Activated CD4-positive, alpha-beta T cell treated with anti-CD3 and anti-CD28 coated beads for 4 hours (primary cell): ENCODE results near the gene NRAP.
A peak's percentile ranks its signal among the peaks of the same experiment; 100 is the strongest.

ENCODE experiments used
- DNase-seq, 2 donors: peaks; one replicate each; pipeline ENCODE4 v3.0.0-alpha.2; 2020

Gene NRAP, protein sequence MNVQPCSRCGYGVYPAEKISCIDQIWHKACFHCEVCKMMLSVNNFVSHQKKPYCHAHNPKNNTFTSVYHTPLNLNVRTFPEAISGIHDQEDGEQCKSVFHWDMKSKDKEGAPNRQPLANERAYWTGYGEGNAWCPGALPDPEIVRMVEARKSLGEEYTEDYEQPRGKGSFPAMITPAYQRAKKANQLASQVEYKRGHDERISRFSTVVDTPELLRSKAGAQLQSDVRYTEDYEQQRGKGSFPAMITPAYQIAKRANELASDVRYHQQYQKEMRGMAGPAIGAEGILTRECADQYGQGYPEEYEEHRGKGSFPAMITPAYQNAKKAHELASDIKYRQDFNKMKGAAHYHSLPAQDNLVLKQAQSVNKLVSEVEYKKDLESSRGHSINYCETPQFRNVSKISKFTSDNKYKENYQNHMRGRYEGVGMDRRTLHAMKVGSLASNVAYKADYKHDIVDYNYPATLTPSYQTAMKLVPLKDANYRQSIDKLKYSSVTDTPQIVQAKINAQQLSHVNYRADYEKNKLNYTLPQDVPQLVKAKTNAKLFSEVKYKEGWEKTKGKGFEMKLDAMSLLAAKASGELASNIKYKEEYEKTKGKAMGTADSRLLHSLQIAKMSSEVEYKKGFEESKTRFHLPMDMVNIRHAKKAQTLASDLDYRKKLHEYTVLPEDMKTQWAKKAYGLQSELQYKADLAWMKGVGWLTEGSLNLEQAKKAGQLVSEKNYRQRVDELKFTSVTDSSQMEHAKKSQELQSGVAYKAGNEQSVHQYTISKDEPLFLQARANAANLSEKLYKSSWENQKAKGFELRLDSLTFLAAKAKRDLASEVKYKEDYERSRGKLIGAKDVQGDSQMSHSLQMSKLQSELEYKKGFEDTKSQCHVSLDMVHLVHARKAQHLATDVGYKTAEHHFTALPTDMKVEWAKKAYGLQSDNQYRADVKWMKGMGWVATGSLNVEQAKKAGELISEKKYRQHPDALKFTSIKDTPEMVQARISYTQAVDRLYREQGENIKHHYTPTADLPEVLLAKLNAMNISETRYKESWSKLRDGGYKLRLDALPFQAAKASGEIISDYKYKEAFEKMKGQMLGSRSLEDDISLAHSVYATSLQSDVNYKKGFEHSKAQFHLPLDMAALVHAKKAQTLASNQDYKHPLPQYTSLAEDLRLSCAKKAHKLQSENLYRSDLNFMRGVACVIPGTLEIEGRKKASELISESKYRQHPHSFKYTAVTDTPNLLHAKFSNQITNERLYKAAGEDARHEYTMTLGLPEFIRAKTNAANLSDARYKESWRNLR (N-terminal part only)

DNA sequence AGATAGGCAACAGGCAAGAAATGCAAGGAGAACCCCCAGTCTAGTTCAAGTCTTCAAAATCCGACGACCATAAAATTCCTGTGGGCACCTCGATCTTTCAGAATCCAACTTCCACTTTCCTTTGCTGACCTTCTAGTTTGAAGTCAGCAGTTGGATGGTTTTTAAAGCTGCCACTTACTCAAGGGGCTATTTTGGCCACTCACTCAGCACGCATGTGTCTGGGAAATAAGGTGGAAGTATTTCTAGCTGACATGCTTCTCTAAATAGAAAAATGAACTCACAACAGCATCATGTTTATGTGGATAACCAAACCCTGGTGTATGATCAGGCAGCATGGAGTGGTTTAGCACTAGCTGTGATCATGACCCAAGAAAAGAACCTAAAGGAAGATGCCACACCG, at the start of gene NRAP:
Gene NRAP, minus strand, starts transcription at position 134 of the 400 bp plus-strand sequence. CDS start 159 bp downstream, outside the sequence.
- no peak for DNase-seq

DNA sequence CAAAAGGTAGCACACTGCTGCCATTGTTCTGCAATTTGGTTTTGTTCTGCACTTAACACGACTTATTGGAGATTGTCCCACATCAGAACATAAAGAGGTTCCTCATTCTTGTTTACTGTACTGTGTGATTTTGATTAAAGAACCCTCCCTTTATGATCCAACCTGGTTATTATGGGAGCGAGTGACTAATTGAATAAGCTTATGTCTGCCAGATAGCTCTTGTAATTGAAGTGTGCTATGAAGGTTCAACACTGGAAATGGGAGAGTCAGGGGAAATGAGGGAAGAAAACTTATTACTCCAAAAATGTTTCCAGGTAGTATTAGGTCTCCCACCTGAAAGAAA, 49.8 kb upstream of the NRAP start:
- DNase-seq: no peak

DNA sequence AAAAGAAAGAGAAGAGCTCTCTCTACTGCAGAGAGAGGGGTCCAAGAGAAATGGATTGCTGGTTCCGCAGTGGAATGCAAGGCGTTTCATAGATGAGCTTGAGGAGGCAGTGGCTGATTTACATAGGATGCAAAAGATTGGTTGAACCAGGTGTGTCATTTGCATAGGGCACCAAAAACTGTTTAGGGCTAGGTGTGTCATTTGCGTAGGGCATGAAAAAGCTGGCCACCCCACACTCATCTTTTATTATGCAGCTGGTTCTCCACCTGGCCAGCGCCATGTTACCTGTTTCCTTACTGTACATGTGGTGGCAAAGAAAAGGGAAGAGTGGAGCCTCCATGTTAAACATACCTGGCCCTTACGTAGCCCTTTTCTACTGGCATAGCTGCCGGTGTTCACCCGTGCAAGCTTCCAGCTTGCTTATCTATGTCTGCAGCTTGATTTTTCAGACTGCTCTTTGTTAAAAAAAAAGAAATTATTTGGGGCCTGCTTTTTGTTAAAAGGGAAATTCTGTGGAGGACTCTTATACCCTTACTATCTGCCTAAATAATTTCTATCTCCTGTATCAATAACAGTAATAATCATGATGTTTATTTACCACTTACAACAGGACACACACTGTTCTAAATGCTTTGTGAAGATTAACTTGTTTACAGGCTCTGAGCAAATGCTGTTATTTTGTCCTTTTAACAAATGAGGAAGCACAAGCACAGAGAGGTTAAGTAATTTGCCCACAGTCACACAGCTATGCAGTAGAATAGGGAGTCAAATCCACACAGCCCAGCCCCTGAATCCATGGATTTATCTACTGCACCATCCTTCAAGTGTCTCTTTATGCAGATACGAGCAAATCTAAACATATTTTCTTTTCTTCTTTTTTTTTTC, 49.2 kb upstream of the NRAP start:
- DNase-seq: no peak

DNA sequence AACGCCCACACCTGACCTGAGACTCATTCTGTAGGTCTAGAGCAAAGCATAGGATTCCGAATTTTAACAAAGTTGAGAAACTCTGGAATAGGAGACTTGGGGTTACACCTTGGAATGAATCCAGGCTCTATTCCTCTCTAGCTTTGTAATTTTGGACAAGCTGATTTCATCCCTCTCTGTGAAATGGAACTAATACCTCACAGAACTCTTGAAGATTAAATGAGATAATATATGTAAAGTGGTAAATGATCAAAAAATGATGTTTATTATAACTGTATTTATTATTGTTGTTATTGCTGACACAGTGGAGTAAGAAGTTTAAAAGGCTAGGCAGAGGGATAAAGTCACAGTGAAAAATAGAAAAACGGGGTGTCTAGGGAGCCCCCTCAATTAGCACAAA, 48.2 kb upstream of the NRAP start:
- no peak for DNase-seq

DNA sequence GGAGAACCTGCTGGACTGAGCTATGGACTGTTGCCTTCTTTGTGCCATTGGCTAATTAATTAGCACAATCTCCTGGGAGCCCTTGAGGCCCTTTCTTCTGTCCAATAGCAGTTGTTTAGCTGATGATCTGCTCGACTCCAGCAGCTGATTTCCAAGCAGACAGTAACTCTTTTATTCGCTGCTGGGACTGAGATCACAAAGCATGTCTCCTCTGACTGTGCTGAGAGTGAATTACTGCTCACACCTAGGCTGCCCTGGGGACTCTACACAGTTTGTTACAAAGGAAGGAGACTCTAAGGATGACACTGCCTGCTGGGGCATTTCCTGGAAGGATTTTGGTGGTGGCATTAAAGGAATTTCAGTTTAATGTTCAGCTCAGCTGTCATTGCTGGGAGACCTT, 47.3 kb upstream of the NRAP start:
- DNase-seq: no peak

DNA sequence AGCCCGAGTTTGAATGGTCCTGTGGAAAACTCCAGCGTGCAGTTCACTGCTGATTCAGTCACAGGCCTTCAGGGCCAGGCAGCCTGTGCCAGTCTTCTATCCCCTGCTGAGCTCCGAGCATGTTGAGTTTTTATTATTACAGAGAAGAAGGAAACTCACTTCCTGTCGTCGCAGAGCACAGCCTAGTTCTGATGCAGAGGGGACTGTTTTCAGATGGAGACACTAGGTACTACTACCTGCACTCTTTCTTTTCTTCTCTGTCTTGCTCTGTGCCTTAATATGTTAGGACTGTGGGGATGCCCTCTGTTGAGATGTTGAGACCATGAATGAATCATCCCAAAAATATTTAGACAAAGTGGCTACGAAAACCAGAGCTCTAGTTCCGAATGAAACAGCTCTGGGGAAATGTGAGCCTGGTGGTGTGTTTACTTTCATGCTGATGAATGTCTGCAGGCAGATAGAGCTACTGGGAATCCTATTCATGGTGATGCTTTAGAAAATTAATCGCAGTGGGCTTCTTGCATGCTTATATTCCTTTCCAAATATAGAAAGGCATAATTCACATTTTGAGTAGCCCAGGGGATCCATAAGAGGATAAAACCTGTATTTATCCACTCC, 45.5 kb upstream of the NRAP start:
- no peak for DNase-seq

DNA sequence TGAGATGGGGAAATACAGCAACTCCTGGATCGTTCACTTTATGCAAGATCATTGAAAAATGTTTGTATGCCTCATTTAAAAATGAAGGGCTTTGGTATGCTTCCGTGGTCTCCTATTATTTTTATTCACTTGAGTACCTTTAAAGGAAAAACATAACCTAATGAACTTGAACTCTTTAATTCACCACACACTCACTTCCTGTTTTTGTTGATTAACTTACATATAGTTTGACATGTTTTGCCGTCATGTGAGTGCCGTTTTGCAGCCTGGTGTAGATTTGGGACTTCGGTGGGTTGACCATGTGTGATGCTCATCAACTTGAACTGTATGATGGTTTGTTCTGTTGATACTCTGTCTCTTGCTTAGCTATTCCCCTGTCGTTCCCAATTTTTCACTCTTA, 44.8 kb upstream of the NRAP start:
- DNase-seq: no peak

DNA sequence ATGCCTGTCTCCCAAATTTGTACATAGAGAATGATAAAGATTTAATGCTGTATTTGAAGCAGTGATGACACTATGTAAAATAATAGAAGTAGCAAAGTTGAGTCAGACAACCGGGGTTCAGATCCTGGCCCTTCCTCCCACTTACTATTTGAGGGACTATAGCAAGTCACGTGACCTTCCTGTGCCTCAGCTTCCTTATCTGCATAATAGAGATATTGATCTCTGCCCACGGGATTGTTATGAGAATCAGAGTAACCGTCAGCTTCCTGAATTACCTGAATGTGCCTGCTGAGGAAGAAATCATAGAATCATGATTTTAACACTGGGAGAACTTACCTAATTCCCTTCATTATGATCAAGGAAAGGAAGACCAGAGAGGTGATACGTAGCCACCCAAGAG, 42.8 kb upstream of the NRAP start:
- DNase-seq: no peak

DNA sequence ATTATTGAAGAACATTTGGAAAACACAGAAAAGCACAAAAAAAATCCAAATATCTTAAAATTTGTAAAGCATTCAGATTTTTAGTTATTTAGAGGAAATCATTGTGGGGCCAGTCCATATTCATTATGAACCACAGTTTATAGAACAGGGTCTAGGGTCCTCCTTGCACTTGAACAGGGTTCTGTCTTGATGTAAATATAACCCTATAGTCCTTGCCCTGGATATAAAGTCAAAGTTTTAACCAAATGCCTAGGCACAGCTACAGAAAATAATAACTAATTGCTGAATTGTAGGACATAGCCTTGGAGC, 41.5 kb upstream of the NRAP start:
- no peak for DNase-seq

DNA sequence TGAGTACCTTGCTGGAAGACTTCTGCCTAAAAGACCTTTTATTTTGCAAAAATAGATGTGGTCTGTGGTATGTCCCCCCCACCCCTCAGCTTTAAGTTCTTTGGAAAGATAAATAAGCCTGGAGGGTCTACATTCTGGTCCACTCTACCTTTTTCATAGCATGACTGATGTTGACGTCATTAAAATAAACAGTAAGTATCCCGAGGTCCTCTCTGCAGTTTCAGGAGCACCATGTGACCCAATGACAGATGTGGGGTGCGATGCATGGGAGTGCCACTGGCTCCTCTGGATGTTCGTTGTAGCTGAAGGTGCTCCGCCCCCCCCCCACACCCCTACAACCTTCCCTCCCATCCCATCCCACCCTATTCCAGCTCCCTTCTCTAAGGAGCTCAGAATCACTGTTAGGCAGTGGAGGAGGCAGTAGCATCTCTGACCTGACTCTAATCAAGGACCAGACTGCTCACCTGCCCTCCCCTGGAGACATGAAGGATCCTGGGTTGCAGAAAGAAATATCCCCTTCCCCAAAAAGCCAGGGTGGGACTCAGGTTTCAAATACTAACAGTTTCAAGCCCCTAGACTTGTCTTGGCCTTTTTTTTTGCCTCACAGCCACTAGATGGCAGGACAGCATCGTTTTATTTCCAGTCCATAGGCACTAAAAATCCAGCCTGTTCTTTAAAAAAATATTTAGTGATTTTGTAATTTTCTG, 40.9 kb upstream of the NRAP start:
- peak in 1 of 2 donors; percentile 15 for DNase-seq

DNA sequence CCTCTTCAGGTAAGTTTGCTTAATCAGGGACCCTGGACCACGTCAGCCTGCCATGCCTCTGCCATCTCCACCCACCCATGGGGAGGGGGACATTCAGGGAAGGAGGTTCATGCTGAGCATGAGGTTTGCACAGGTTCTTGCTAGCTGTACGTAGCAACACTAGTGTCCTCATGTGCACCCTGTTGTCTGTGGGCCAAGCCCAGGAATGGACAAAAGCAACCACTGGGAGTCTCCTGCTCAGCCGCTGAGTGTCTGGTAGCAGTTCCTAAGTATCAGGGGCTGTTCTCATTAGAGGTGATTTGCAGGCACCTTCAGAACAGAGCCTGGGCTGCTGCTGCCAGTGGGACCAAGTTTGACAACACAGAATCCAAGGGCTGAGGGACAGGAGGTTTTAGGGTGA, 33.8 kb upstream of the NRAP start:
- no peak for DNase-seq

DNA sequence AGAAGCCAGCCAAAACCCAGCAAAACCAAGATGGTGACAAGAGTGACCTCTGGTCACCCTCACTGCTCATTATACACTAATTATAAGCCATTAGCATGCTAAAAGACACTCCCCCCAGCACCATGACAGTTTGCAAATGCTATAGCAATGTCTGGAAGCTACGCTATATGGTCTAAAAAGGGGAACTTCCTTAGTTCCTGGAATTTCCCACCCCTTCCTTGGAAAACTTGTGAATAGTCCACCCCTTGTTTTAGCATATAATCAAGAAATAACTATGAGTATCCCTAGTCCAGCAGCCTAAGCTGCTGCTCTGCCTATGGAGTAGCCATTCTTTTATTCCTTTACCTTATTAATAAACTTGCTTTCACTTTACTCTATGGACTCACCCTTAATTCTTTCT, 31.9 kb upstream of the NRAP start:
- no peak for DNase-seq

DNA sequence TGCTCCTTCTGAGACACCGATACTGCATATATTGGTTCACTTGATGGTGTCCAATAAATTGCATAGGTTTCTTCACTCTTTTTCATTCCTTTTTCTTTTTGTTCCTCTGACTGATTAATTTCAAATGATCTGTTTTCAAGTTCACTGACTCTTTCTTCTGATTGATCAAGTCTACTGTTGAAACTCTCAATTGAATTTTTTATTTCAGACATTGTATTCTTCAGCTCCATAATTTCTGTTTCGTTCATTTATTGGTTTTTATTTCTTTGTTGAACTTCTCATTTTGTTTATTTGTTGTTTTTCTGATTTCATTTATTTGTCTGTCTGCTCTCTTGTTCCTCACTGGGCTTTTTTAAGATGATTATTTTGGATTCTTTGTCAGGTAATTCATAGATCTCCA, 29.5 kb upstream of the NRAP start:
- no peak for DNase-seq

DNA sequence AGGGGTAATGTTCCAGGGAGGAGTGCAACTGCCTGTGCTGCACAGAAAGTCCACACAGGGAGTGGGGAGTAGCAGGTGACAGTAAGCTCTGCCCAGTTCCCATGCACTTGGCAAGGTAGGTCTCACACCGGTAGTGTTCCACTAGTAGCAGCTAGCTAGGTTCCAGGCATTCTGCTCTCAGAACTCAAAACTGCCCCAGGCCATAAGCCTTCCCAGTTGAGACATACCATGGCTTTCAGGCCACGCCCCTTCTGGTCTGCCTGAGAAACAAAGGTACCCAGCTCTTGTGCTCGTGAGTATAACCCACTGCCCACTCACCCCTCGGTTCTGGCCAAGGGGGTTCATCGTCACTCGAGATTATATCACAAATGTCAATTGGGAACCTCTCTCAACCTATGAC, 28.4 kb upstream of the NRAP start:
- no peak for DNase-seq

DNA sequence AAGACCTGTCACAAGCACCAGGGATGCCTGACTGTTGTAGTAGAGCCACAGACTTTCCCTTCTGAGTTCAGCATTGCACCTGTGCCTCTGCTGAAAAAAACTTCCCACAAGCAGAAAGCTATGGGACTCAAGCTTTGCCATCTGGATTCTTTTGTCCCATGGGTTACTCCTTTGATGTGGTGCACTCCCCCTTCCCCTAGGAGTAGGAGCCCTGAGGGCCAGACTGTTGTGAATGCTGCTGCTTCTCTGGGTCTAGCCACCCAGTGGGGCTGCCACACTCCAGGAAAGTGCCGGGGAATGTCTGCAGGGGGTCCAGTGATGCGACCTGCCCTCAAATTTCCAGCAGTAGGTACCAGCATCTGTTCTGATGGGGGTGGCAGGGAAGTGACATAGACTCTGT, 27.5 kb upstream of the NRAP start:
- no peak for DNase-seq

DNA sequence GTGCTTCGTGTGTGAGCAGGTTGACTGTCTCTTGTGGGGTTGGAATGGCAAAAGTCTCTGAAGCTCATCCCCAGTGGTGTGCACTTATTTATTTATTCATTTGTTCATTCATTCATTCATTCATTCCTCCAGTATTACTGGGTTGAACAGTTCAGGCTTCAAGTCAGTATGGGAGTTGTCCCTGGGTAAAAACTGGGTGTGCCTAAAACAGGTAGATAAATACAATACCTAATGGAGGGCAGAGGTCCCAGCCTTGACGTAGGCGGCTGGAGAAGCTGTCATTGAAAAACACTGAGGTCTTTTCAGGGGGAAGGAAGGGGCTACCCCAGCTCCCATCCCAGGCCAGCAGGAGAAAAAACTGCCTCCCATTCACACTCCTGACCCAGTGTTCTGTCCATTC, 26.9 kb upstream of the NRAP start:
- DNase-seq: no peak

DNA sequence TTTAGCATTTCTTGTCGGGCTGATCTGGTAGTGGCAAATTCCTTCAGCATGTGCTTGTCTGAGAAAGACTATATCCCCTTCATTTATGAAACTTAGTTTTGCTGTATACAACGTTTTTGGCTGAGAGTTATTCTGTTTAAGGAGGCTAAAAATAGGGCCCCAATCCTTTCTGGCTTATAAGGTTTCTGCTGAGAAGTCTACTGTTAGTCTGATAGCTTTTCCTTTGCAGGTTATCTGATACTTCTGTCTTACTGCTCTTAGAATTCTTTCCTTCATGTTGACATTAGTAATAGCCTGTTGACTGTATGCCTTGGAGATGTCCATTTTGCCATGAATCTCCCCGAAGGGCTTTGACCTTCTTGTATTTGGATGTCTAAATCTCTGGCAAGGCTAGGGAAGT, 25.7 kb upstream of the NRAP start:
- no peak for DNase-seq

DNA sequence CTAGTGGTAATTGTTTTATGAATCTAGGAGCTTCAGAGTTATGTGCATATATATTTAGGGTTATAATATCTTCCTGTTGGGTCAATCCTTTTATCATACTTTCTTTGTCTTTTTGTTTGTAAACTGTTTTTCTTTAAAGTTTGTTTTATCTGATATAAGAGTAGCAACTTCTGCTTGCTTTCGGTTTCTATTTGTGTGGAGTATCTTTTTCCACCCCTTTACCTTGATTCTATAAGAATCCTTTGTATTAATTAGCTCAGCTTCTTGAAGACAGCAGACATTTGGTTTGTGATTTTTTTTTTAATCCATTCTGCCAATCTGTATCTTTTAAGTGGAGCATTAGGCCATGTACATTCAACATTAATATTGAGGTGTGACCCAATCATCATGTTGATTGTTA, 25.2 kb upstream of the NRAP start:
- no peak for DNase-seq

DNA sequence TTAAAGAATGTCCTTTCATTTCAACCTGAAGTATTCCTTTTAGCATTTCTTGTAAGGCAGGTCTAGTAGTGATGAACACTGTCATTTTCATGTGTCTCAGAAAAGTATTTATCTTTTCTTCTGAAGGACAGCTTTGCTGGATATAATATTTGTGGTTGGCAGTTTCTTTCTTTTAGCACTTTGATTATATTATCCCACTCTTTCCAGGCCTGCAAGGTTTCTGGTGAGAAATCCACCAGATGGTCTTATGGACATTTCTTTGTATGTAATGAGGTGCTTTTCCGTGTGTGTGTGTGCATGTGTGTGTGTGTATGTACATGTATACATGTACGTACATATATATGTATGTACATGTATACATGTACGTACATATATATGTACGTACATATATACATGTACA, 23.2 kb upstream of the NRAP start:
- no peak for DNase-seq

DNA sequence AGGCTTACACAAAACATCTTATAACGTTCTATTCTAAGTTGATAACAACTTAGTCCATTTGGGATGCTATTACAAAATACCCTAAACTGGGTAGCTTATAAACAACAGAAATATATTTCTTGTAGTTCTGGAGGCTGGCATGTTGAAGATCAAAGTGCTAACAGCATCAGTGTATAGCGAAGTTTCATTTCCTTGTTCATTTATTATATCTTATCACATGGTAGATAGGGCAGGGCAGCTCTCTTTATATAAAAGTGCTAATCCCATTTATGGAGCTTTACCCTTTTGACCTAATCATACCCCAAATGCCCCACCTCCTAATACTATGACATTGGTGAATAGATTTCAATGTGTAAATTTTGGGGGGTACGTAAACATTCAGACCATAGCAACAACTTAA, 22.2 kb upstream of the NRAP start:
- no peak for DNase-seq

DNA sequence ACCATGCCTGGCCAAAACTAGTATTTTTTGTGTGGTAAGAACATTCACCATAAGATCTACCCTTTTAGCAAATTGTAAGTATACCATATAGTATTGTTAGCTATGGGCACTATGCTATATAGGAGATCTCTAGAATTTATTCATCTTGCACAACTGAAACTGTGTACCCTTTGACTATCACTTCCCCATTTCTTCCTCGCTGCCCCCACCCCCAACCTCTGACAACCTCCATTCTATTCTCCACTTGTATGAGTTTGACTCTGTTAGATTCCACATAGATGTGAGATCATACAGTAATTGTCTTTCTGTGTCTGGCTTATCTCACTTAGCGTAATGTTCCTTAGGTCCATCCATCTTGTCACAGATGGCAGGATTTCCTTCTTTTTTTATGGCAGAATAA, 19.5 kb upstream of the NRAP start:
- DNase-seq: no peak
